Measurements from ENCODE around the gene F8.

Gene F8

DNA sequence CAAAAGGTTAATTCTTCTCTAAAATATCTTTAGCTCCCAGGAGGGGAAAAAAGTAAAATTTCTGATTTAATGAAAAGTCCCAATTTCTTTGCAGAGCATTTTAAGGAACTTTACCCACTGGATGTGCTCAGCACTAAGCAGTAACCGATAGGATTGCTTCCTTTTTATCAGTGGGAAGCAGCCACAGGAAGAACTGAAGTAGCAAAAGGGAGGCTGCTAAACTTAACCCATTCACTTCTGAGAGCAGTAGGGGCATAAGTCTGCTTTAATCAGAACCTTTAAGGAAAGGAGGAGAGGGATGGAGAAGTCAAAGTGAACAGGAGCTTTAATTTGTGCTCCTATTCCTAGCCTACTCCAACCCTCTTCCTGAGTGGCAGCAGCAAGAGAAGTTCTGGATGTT lies at the start of gene F8:
Gene F8, minus strand, starts transcription at position 139 of the 400 bp plus-strand sequence. CDS start 171 bp downstream, outside the sequence.
- H3K4me1 Mint-ChIP-seq, result peaks cover 2% of the 10 kb centered on the region
- peaks cover 15% of the 10 kb centered on the region for H3K27me3 Mint-ChIP-seq
- no peaks in the 10 kb centered on the region for H3K36me3 Mint-ChIP-seq
- no peak within 1 kb of the TSS for H3K27ac Mint-ChIP-seq
- CTCF ChIA-PET, result no interaction called here
- DNase-seq, result no peak
- no peak within 1 kb of the TSS for H3K4me3 Mint-ChIP-seq
- no peaks in the 10 kb centered on the region for H3K9me3 Mint-ChIP-seq

DNA sequence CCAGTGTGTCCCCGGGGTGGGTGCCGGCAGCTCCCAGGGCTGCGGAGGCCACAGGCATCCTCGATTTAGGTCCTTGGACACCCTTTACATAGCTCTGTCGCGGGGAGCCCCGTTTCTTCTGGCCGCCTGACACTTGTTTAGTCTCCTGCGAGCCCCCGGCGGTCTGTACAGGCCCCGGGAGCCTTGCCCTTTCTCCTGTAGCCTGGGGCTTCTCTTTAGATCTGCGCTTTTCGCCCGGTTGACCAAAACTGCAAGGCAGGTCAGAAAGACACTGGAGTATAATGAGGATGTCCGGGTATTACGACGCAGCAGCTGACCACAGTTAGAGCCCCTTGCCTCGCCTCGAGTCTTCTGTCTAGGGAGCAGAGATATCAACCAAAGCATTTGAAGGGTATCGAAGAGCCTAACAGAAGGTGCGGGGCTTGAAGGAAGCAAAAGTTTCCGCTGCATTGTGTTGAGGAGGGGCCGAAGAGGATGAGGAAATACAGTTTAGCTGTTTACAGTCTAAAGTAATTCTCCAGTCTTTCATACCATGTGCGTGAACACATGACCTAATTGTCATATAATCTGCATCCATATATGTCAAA lies 49.3 kb upstream of the F8 start:
- H3K9me3 Mint-ChIP-seq, result no peaks in the 10 kb centered on the region
- CTCF ChIA-PET, result no interaction called here
- no peak for DNase-seq
- peak overlapping the region; percentile 92 for H3K4me3 Mint-ChIP-seq
- H3K27me3 Mint-ChIP-seq, result no peaks in the 10 kb centered on the region
- H3K4me1 Mint-ChIP-seq, result peaks cover 60% of the 10 kb centered on the region
- peaks cover 32% of the 10 kb centered on the region for H3K36me3 Mint-ChIP-seq
- peak overlapping the region; percentile 96 for H3K27ac Mint-ChIP-seq

DNA sequence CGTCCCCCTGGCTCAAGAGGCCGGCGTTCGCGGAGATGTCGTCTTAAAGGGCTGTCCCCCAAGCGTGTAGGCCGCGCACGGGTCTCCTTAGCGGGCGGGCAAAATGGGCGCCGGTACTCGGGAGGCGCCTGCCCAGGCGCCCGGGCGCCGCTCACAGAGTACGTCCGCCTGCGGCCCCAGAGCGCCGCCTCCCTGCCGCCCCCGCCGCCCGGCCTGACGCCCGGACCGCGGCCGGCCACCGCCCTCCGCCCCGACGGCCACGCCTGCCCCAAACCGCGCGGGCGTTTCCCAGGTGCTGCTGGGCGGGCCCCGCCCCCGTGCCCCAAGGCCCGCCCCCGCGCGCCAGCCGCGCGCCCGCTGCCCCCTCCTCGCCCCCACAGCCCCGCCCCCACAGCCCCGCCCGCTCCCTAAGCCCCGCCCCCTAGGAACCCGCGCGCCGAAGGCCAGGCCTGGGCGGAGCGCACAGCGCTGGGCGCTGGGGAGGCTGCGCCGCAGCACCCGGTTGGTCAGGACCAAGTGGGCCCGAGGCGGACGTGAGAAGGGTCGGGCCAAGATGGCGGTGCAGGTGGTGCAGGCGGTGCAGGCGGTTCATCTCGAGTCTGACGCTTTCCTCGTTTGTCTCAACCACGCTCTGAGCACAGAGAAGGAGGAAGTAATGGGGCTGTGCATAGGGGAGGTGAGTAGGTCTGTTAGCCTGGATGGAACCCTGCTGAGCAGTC lies 48.6 kb upstream of the F8 start, which contains the start of the genes BRCC3, CMC4 and MTCP1:
Gene BRCC3, plus strand, starts transcription at position 534 of the 719 bp plus-strand sequence. Its CDS starts 20 bp downstream, at position 554.
Gene CMC4, minus strand, starts transcription at position 162 of the 719 bp plus-strand sequence. CDS start 7,113 bp downstream, outside the sequence.
Gene MTCP1, minus strand, starts transcription at position 162 of the 719 bp plus-strand sequence. CDS start 5,126 bp downstream, outside the sequence.
- Mint-ChIP-seq H3K9me3 (no peaks in the 10 kb centered on the region), H3K4me3 (peak within 1 kb of the TSS; percentile 92), H3K27ac (peak within 1 kb of the TSS; percentile 96), H3K4me1 (peaks cover 60% of the 10 kb centered on the region), H3K36me3 (peaks cover 32% of the 10 kb centered on the region), H3K27me3 (no peaks in the 10 kb centered on the region)
- CTCF ChIA-PET, result no interaction called here
- peak; percentile 81 for DNase-seq

DNA sequence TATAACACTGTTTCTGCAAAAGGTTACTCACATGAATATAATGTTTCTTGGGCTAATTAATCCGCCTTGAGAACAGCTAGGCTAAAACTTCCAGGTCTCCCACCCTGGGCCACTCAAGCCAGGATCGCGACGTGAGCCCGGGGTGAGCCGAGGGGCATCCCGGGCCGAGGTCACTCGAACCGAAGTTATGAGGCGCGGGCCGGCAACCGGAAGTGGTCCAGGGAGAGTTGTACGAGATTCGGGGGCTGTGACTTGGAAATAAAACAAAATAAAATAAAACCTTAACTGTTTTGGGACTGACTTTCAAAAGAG lies 48.1 kb upstream of the F8 start:
- peak overlapping the region; percentile 77 for H3K4me3 Mint-ChIP-seq
- H3K4me1 Mint-ChIP-seq, result peaks cover 60% of the 10 kb centered on the region
- peaks cover 29% of the 10 kb centered on the region for H3K36me3 Mint-ChIP-seq
- no peak for DNase-seq
- peak overlapping the region; percentile 82 for H3K27ac Mint-ChIP-seq
- H3K27me3 Mint-ChIP-seq, result no peaks in the 10 kb centered on the region
- CTCF ChIA-PET, result no interaction called here
- no peaks in the 10 kb centered on the region for H3K9me3 Mint-ChIP-seq

DNA sequence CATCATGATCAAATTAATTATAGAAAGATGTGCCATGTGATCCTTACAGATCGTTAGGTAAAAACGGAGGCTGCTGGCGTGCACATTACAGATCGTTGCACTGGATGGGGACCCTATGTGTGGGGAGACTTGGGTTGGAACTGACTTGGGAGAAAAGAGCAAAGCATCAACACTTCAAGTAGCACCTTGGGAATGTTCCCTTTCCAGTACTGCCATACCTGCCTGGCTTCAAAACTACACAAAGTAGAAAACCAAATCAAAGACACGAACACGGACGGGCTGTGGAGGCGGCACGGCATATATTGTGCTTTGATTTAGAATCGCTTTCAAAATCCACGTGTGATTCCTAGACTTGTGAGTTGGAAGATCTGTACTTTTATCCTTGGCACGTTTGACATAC lies 47.5 kb upstream of the F8 start:
- DNase-seq, result no peak
- CTCF ChIA-PET, result interaction anchor here (0.9 kb wide), 1 partner anchor 12 kb away, joined by 4 read pairs; no protein-coding TSS in a partner anchor
- peaks cover 56% of the 10 kb centered on the region for H3K4me1 Mint-ChIP-seq

DNA sequence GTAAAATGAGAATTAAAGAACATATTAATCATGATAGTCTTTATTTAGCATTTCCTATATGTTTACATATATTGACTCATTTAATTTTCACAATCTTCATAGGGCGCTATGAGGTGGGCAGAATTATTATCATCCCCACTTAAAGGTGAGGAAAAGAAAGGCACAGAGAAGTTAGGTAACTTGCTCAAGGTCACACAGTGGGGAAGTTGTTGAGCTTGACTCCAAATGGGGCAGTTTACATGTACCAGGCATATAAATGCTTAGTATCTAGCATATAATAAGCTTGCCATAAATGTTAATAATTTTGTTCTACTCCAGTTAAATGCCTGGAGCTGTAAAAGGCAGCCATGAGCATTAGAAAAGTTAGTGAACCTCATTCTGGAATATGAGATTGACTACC lies 46.9 kb upstream of the F8 start:
- no peaks in the 10 kb centered on the region for H3K9me3 Mint-ChIP-seq
- no peaks in the 10 kb centered on the region for H3K27me3 Mint-ChIP-seq
- peaks cover 22% of the 10 kb centered on the region for H3K36me3 Mint-ChIP-seq
- H3K27ac Mint-ChIP-seq, result no peak overlapping the region
- H3K4me3 Mint-ChIP-seq, result peak overlapping the region; percentile 77
- peaks cover 54% of the 10 kb centered on the region for H3K4me1 Mint-ChIP-seq
- no peak for DNase-seq
- CTCF ChIA-PET, result interaction anchor here (0.9 to 1.4 kb wide), 2 partner anchors 11 to 13 kb away, joined by 4 to 5 read pairs; no protein-coding TSS in a partner anchor

More for the DNA sequence above, 47.5 kb upstream of the F8 start:
- Mint-ChIP-seq H3K36me3 (peaks cover 23% of the 10 kb centered on the region), H3K27ac (peak overlapping the region; percentile 82), H3K9me3 (no peaks in the 10 kb centered on the region), H3K4me3 (peak overlapping the region; percentile 77), H3K27me3 (no peaks in the 10 kb centered on the region)

DNA sequence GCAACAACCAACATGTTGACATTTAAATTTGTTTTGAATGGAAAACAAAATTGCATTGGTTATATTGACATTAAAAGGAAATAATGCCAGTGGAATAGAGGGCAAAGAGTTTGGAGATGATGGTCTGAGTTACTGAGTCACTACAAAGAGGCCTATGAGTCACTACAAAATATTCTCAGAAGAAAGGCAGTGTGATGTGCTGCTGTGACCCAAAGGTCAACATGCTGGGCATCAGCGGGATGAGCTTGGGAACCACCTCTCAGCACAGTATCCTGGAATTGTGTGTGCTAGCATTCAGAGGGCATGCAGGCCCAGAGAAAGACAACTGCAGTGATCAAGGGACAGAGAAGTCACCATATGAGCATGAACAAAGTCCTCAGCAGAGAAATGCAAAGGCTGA lies 45.6 kb upstream of the F8 start:
- no peak for DNase-seq
- H3K4me3 Mint-ChIP-seq, result no peak overlapping the region

DNA sequence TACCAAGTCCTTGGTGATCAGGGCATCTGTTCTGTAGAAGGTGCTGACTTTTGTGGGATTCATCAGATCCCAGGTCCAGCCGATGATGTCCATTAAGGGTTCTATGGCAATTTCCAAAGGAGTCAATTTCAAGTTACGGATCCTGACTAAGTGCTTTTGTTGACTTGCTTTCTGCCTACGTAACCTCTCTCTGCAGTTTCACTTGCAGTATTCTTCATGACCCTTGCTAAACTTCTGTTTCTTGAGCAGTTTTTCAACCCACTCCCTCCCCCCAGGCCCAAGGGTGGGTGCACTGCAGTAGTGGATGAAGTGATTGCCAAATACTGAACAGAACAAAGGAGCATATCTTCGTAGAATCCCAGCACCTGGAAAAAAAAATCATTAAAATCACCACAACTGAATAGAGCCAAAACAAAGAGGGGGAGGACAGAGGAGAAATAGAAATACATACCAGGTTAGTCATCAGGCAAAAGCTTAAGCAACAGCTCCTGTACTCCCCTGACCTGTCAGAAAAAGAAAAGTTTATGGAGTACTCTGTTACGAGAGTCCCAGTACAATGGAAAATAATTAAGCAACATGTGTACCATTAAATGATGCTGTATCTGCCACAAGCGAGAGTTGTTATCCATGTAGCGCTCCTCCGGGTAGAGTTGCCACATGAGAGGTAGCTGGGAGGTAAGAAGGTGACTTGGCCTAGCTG lies 42.7 kb upstream of the F8 start:
- no peak overlapping the region for H3K27ac Mint-ChIP-seq
- H3K36me3 Mint-ChIP-seq, result peaks cover 5% of the 10 kb centered on the region
- no peak overlapping the region for H3K4me3 Mint-ChIP-seq
- H3K27me3 Mint-ChIP-seq, result no peaks in the 10 kb centered on the region
- CTCF ChIA-PET, result no interaction called here
- H3K9me3 Mint-ChIP-seq, result no peaks in the 10 kb centered on the region
- DNase-seq, result no peak
- H3K4me1 Mint-ChIP-seq, result peaks cover 30% of the 10 kb centered on the region

More for the DNA sequence above, 45.6 kb upstream of the F8 start:
- peaks cover 42% of the 10 kb centered on the region for H3K4me1 Mint-ChIP-seq
- no peak overlapping the region for H3K27ac Mint-ChIP-seq
- H3K9me3 Mint-ChIP-seq, result no peaks in the 10 kb centered on the region
- H3K36me3 Mint-ChIP-seq, result peaks cover 11% of the 10 kb centered on the region
- no peaks in the 10 kb centered on the region for H3K27me3 Mint-ChIP-seq
- CTCF ChIA-PET, result interaction anchor here (0.7 to 1.4 kb wide), 2 partner anchors 11 to 50 kb away, joined by 3 to 5 read pairs; no protein-coding TSS in a partner anchor

DNA sequence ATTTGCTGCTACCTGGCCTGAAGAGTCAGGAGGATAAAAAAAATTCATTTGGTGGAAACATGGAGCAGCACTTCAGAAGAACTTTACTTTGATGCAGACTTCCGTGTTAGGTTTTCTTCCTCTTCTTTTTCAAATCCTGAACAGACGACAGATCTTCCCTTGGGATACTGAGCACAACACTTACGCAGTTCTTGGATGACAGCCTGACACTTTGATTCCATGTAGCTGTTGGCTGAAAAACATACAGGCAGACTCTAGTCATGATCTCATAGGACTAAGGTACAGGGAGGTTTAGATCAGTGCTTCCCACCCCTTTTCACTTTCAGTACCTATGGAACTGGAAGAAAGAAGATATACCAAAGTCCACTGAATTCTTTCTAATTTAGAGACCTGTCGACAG lies 39.2 kb upstream of the F8 start:
- no peaks in the 10 kb centered on the region for H3K27me3 Mint-ChIP-seq
- CTCF ChIA-PET, result interaction anchor here (1.7 kb wide), 1 partner anchor 15 kb away, joined by 3 read pairs; no protein-coding TSS in a partner anchor
- no peak overlapping the region for H3K27ac Mint-ChIP-seq

DNA sequence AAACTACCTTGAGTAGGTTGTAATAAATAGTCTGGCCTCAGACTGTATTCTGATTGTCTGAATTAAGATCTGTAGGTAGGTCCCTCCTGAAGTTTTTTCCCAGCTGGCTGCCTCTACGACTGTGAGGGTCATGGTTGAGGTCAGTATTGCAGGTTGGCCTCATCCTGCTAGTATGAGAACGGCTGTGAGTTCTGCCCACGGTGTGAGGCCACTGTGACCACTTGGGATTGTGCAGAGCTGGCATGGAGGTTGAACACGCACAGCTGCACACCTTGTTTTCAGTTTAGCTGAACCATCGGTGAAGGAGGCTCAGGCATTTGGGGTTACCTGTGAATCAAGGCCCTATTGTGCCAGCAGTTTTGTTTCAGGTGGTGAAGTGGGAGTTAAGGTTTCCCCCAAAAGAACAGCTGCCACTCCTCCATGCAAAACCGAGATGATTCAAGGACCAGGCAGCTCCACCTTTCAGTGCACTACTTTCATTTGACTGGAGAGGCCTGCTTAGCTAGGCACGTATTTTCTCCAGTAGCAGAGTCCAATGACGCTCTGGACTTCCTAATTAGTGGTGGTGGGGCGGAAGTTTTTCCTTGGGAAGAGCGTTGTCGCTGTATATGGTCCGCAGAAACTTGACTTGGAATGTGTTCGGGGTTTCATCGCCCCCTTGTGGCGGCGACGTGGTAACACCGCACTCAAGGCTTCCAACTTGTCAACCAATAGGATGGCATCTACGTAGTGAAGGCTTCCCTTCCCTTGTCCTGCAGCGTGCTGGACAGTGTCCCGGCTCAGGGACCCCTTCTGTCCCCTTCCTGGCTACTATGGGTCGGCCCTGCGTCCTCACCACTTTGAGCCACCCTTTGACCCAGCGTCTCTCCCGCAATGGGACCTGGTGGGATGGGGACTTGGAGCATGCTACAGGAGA lies 34.6 kb upstream of the F8 start:
- no peaks in the 10 kb centered on the region for H3K9me3 Mint-ChIP-seq
- H3K27me3 Mint-ChIP-seq, result no peaks in the 10 kb centered on the region
- peak; percentile 58 for DNase-seq
- H3K27ac Mint-ChIP-seq, result peak overlapping the region; percentile 64
- H3K4me1 Mint-ChIP-seq, result peaks cover 29% of the 10 kb centered on the region
- peak overlapping the region; percentile 31 for H3K4me3 Mint-ChIP-seq
- CTCF ChIA-PET, result interaction anchor here (0.6 to 2.4 kb wide), 17 partner anchors 9 to 574 kb away, joined by 3 to 21 read pairs (median 3); no protein-coding TSS in a partner anchor
- peaks cover 19% of the 10 kb centered on the region for H3K36me3 Mint-ChIP-seq

More for the DNA sequence above, 39.2 kb upstream of the F8 start:
- H3K9me3 Mint-ChIP-seq, result no peaks in the 10 kb centered on the region
- peaks cover 13% of the 10 kb centered on the region for H3K4me1 Mint-ChIP-seq
- peaks cover 3% of the 10 kb centered on the region for H3K36me3 Mint-ChIP-seq
- no peak for DNase-seq
- no peak overlapping the region for H3K4me3 Mint-ChIP-seq

DNA sequence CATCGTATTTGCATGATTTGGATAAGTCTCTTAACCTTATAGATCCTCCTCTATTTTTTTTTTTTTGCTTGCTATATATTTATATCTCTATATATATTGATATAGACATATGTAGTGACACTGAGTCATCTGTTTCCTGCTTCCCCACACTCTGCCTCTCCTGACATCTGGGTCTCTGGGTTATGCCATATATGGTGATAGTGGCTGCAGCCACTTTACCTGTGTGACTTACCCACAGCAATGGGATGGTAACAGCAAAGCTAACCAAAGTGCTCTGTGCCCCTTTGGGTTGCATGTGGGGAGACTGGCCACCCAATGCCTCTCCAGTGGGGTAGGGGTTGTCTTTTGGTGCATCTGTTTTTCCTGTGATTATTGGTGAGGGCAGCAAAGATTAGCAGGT lies 33.9 kb upstream of the F8 start:
- H3K4me1 Mint-ChIP-seq, result peaks cover 29% of the 10 kb centered on the region
- CTCF ChIA-PET, result interaction anchor here (0.6 to 2.4 kb wide), 15 partner anchors 10 to 138 kb away, joined by 3 to 21 read pairs (median 4); no protein-coding TSS in a partner anchor
- no peaks in the 10 kb centered on the region for H3K27me3 Mint-ChIP-seq
- peak; percentile 20 for DNase-seq
- H3K36me3 Mint-ChIP-seq, result peaks cover 19% of the 10 kb centered on the region
- peak overlapping the region; percentile 58 for H3K27ac Mint-ChIP-seq
- no peaks in the 10 kb centered on the region for H3K9me3 Mint-ChIP-seq
- H3K4me3 Mint-ChIP-seq, result no peak overlapping the region

DNA sequence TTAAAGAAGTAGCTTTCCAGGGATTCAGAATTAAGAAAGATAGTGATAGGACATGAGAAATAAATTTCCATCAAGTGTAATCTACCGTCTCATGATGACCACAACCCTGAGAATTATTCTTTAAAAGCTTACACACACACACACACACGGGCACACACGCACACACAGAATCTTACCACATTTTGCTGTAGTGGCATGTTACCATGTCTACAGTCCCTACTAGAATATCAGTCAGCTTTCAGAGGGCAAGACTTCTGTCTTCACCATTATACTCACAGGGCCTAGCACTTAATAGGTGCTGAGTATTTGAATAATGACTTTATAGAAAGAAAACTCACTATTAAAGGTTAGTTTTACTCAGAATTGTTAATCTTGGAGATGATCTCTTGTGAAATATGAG lies 33.0 kb upstream of the F8 start:
- Mint-ChIP-seq H3K4me3 (no peak overlapping the region), H3K9me3 (no peaks in the 10 kb centered on the region), H3K36me3 (peaks cover 19% of the 10 kb centered on the region), H3K4me1 (peaks cover 38% of the 10 kb centered on the region), H3K27ac (no peak overlapping the region), H3K27me3 (no peaks in the 10 kb centered on the region)
- DNase-seq, result no peak
- CTCF ChIA-PET, result no interaction called here

DNA sequence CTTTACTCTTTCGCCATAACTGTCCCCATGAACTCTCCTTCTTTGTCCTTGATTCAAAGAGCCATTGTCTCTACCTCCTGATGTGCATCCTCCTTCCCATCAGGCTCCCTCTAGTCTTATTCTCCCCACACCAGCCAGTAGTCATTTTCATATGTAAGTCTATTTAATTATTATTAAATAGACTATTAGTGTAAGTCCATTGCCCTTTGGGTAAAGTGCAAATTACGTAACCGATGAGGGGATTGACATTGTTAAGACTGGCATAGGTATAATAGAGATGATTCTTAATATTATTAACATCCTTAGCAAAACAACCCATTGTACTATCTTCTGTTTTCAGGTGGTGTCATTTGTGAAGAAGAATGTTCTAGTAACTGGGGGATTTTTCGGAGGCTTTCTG lies 31.7 kb upstream of the F8 start:
- no peak for DNase-seq
- Mint-ChIP-seq H3K4me3 (no peak overlapping the region), H3K36me3 (peaks cover 19% of the 10 kb centered on the region), H3K27ac (no peak overlapping the region), H3K27me3 (no peaks in the 10 kb centered on the region), H3K4me1 (peaks cover 44% of the 10 kb centered on the region), H3K9me3 (no peaks in the 10 kb centered on the region)
- CTCF ChIA-PET, result no interaction called here
